H1 (cell line): ENCODE results near the gene RABGAP1. TPM values are rescaled to one million over a fixed set of nuclear protein-coding genes. Genes with fewer than 3 reads are reported as not detected.

Experiments
- CTCF ChIA-PET: fragments of 300-600 bp; sonication (Branson Sonifier 250); formaldehyde crosslinking; loops from one replicate; lab custom pipeline; 2021; ENCODE audit not compliant: partially characterized antibody; lab: Charles Lee
- POLR2A ChIA-PET: fragments of 300-600 bp; sonication (Branson Sonifier 250); formaldehyde crosslinking; loops from one replicate; lab custom pipeline; 2021; ENCODE audit warnings: inconsistent platforms; ENCODE audit not compliant: partially characterized antibody; lab: Charles Lee
- DNase-seq, 2 experiments: peaks; one replicate each; pipeline versions ENCODE4 v3.0.0 to v3.0.0-alpha.2; 2010 to 2022; ENCODE audit warnings: low spot score in 2 of 2, low read depth in 1 of 2, mixed read lengths in 1 of 2
- FAIRE-seq: peaks from 2 replicates; lab custom pipeline; 2011; peaks lifted over from hg19 to GRCh38; lab: Jason Lieb, UNC
- H2AFZ ChIP-seq: 2 replicates; pipeline ENCODE4 v1.8.1; 2012; ENCODE audit warnings: low read length, inconsistent platforms
- H2AK5ac ChIP-seq: 2 replicates; pipeline ENCODE4 v1.6.1; 2013; ENCODE audit warnings: low read depth, low read length
- H2BK120ac ChIP-seq: replicated peaks from 2 replicates; pipeline ENCODE3; 2013; ENCODE audit warnings: low read depth, low read length, inconsistent platforms
- H2BK12ac ChIP-seq: 2 replicates; pipeline ENCODE4 v1.6.1; 2013; ENCODE audit warnings: low read depth, low read length
- H2BK15ac ChIP-seq: 2 replicates; pipeline ENCODE4 v1.6.1; 2013; ENCODE audit warnings: low read length
- H2BK20ac ChIP-seq: 2 replicates; pipeline ENCODE4 v1.6.1; 2013; ENCODE audit warnings: low read length
- H2BK5ac ChIP-seq: 2 replicates; pipeline ENCODE4 v1.6.1; 2013; ENCODE audit warnings: low read depth, low read length
- H3K14ac ChIP-seq: 2 replicates; pipeline ENCODE4 v1.6.1; 2013; ENCODE audit warnings: inconsistent platforms; ENCODE audit not compliant: insufficient read length
- H3K18ac ChIP-seq: 2 replicates; pipeline ENCODE4 v1.6.1; 2013; ENCODE audit warnings: low read length; ENCODE audit errors: extremely low read depth
- H3K23ac ChIP-seq: 2 replicates; pipeline ENCODE4 v1.6.1; 2013; ENCODE audit warnings: inconsistent platforms; ENCODE audit not compliant: insufficient read length
- H3K23me2 ChIP-seq: 2 replicates; pipeline ENCODE4 v1.6.1; 2013; ENCODE audit warnings: low read depth, low read length
- H3K27ac ChIP-seq: 2 replicates; pipeline ENCODE4 v1.6.1; 2011; ENCODE audit warnings: low read depth, low read length, inconsistent platforms
- H3K27me3 ChIP-seq, 4 experiments: replicated peaks in 1 of 4; 1 replicate in 1 of 4; 2 replicates in 3 of 4; pipeline versions ENCODE4 v1.6.1 to v1.8.1; 2011 to 2013; ENCODE audit warnings: low read length in 3 of 4, mild to moderate bottlenecking in 3 of 4, inconsistent platforms in 2 of 4, mixed read lengths in 2 of 4, moderate library complexity in 1 of 4; ENCODE audit not compliant: control insufficient read depth in 3 of 4, insufficient read depth in 3 of 4; ENCODE audit errors: extremely low read depth in 1 of 4
- H3K36me3 ChIP-seq, 4 experiments: 2 replicates each; pipeline versions ENCODE4 v1.6.1 to v1.8.1; 2011 to 2013; ENCODE audit warnings: mild to moderate bottlenecking in 4 of 4, low read length in 3 of 4, moderate library complexity in 2 of 4, control low read depth in 1 of 4, inconsistent platforms in 1 of 4; ENCODE audit not compliant: insufficient read depth in 4 of 4, control insufficient read depth in 2 of 4
- H3K4ac ChIP-seq: replicated peaks from 2 replicates; pipeline ENCODE3; 2013; ENCODE audit warnings: low read length, low read depth, mixed read lengths, inconsistent platforms; ENCODE audit not compliant: insufficient read length
- H3K4me1 ChIP-seq, 4 experiments: replicated peaks in 1 of 4; 1 replicate in 1 of 4; 2 replicates in 3 of 4; pipeline versions ENCODE4 v1.6.1 to v1.8.1; 2011 to 2013; ENCODE audit warnings: low read length in 3 of 4, inconsistent platforms in 2 of 4, mixed read lengths in 1 of 4; ENCODE audit not compliant: insufficient read depth in 4 of 4, control insufficient read depth in 3 of 4
- H3K4me2 ChIP-seq, 2 experiments: 2 replicates each; pipeline versions ENCODE4 v1.6.1 to v1.8.1; 2011 to 2013; ENCODE audit warnings: low read depth in 2 of 2, low read length in 2 of 2, control low read depth in 1 of 2, inconsistent platforms in 1 of 2, mild to moderate bottlenecking in 1 of 2; ENCODE audit not compliant: insufficient read depth in 1 of 2
- H3K4me3 ChIP-seq, 4 experiments: fragments of 200-600, 300-600 bp in 1 of 4; sonication (generic), shearing (Covaris generic), sonication (Bioruptor Twin) in 1 of 4; 2 replicates each; pipeline versions ENCODE4 v1.5.1 to v1.8.1; 2011 to 2016; ENCODE audit warnings: low read length in 4 of 4, low read depth in 3 of 4, control low read depth in 2 of 4, inconsistent platforms in 2 of 4, mild to moderate bottlenecking in 2 of 4, mixed read lengths in 1 of 4, moderate library complexity in 1 of 4; ENCODE audit not compliant: insufficient read depth in 2 of 4; ENCODE audit errors: extremely low read depth in 1 of 4
- H3K56ac ChIP-seq: replicated peaks from 2 replicates; pipeline ENCODE3; 2013; ENCODE audit warnings: low read depth, mild to moderate bottlenecking, mixed read lengths, low read length, inconsistent platforms; ENCODE audit not compliant: insufficient read length
- H3K79me1 ChIP-seq: 2 replicates; pipeline ENCODE4 v1.6.1; 2013; ENCODE audit warnings: low read depth, low read length, control low read depth
- H3K79me2 ChIP-seq, 2 experiments: 2 replicates each; pipeline versions ENCODE4 v1.6.1 to v1.8.1; 2012 to 2013; ENCODE audit warnings: low read length in 2 of 2, mild to moderate bottlenecking in 2 of 2, inconsistent platforms in 1 of 2; ENCODE audit not compliant: insufficient read depth in 2 of 2, control insufficient read depth in 1 of 2
- H3K9ac ChIP-seq, 4 experiments: replicated peaks in 1 of 4; 1 replicate in 1 of 4; 2 replicates in 3 of 4; pipeline versions ENCODE4 v1.6.1 to v1.8.1; 2011 to 2013; ENCODE audit warnings: low read depth in 3 of 4, low read length in 3 of 4, control low read depth in 2 of 4, mild to moderate bottlenecking in 2 of 4, moderate library complexity in 2 of 4, inconsistent platforms in 1 of 4; ENCODE audit errors: extremely low read depth in 1 of 4
- H3K9me3 ChIP-seq, 2 experiments: 2 replicates each; pipeline versions ENCODE4 v1.6.1 to v1.8.1; 2012 to 2013; ENCODE audit warnings: mild to moderate bottlenecking in 2 of 2, moderate library complexity in 2 of 2, control low read depth in 1 of 2, inconsistent platforms in 1 of 2, low read depth in 1 of 2, low read length in 1 of 2, mixed read lengths in 1 of 2; ENCODE audit not compliant: insufficient read depth in 2 of 2
- H4K20me1 ChIP-seq, 2 experiments: replicated peaks in 1 of 2; 2 replicates each; pipeline versions ENCODE3 to v1.8.1; 2011 to 2013; ENCODE audit warnings: inconsistent platforms in 2 of 2, low read length in 2 of 2, mild to moderate bottlenecking in 1 of 2; ENCODE audit not compliant: insufficient read depth in 2 of 2, control insufficient read depth in 1 of 2
- H4K5ac ChIP-seq: 2 replicates; pipeline ENCODE4 v1.6.1; 2013; ENCODE audit warnings: low read length, low read depth, mixed read lengths, inconsistent platforms; ENCODE audit not compliant: insufficient read length
- H4K8ac ChIP-seq: 2 replicates; pipeline ENCODE4 v1.8.0; 2013; ENCODE audit warnings: mild to moderate bottlenecking, moderate library complexity, low read length, inconsistent platforms; ENCODE audit not compliant: insufficient read depth; ENCODE audit errors: extremely low read depth
- H4K91ac ChIP-seq: replicated peaks from 2 replicates; pipeline ENCODE3; 2013; ENCODE audit warnings: low read length, mixed read lengths, inconsistent platforms; ENCODE audit not compliant: insufficient read length
- KDM5A ChIP-seq: fragments of 200-600 bp; IDR thresholded peaks from 2 replicates; pipeline ENCODE4 v1.7.1; 2012; ENCODE audit warnings: mild to moderate bottlenecking, low read length, inconsistent platforms, mixed read lengths
- RBBP5 ChIP-seq: IDR thresholded peaks from 2 replicates; pipeline ENCODE4 v1.7.1; 2012; ENCODE audit warnings: low read depth, mild to moderate bottlenecking, inconsistent platforms, low read length, moderate library complexity, borderline replicate concordance
- SP2 ChIP-seq: IDR thresholded peaks from 2 replicates; pipeline ENCODE4 v1.6.1; 2012; ENCODE audit warnings: mild to moderate bottlenecking, low read length, inconsistent platforms
- TCF12 ChIP-seq: IDR thresholded peaks from 2 replicates; pipeline ENCODE4 v1.6.1; 2011; ENCODE audit warnings: low read depth, mild to moderate bottlenecking, low read length
- WGBS, 2 experiments: shearing (Covaris generic) in 1 of 2; methylation state at CpG; one replicate each; pipeline versions ENCODE4 v1.1.6 to v1.1.7; 2013 to 2015; ENCODE audit warnings: low lambda C conversion rate in 2 of 2, mixed read lengths in 2 of 2, inconsistent platforms in 1 of 2, low coverage in 1 of 2, missing lambda C conversion rate in 1 of 2; ENCODE audit not compliant: insufficient replicate concordance in 2 of 2, insufficient coverage in 1 of 2, insufficient read length in 1 of 2; ENCODE audit errors: extremely low coverage in 1 of 2, missing lambda C conversion rate in 1 of 2; 5-methylcytosine and 5-hydroxymethylcytosine counted together
- polyA plus RNA-seq, 7 experiments: library from polyadenylated mRNA; depleted of rRNA in 3 of 7; stranded (reverse) in 5 of 7; unstranded in 2 of 7; fragments of >200 nt in 5 of 7; fragments of 200-250 nt in 2 of 7; gene quantifications; 1 replicate in 5 of 7; 2 replicates in 1 of 7; 4 replicates in 1 of 7; pipeline versions ENCODE4 v1.2.1 to v1.2.3, GENCODE V29; 2011 to 2013; ENCODE audit warnings: missing spikeins in 2 of 7, mixed read lengths in 2 of 7
- total RNA-seq: library from RNA; stranded (reverse); fragmentation: NEBNext Ultra II Directional; extraction: Animal tissue kit (Norgen Biotek cat#: 25700); gene quantifications from 2 replicates; pipeline ENCODE4 v1.2.1, GENCODE V29; 2021

Gene RABGAP1
- total and polyA plus RNA-seq, 2 of the 8 experiments (the other 6 are each of a cell fraction or from before 2014, with no cell fraction given) = 15.7 to 38.3 TPM

- Histone ChIP-seq H4K8ac (no peak overlapping the region), H3K56ac (no peak overlapping the region), H2BK12ac (no peak overlapping the region), H2BK15ac (no peak overlapping the region), H4K91ac (no peak overlapping the region), H3K27me3 (no peaks in the 10 kb centered on the region), H2BK120ac (no peak overlapping the region), H3K14ac (no peak overlapping the region), H3K79me1 (no peaks in the 10 kb centered on the region), H4K5ac (no peak overlapping the region), H3K79me2 (no peaks in the 10 kb centered on the region), H2BK20ac (no peak overlapping the region), H2AK5ac (no peak overlapping the region), H3K4ac (no peak overlapping the region), H3K18ac (no peak overlapping the region), H4K20me1 (peaks cover 2% of the 10 kb centered on the region in 2 experiments), H3K4me1 (peaks cover 0 to 6% (median 0%) of the 10 kb centered on the region in 4 experiments; a peak in 1 of 7 replicates), H3K9me3 (no peaks in the 10 kb centered on the region), H3K27ac (no peak overlapping the region), H3K4me2 (no peak overlapping the region), H2BK5ac (no peak overlapping the region), H3K4me3 (no peak overlapping the region), H3K36me3 (peaks cover 0 to 25% (median 15%) of the 10 kb centered on the region in 4 experiments; a peak in 5 of 8 replicates), H3K23me2 (no peaks in the 10 kb centered on the region), H3K23ac (no peak overlapping the region), H2AFZ (no peak overlapping the region), H3K9ac (no peak overlapping the region)
- POLR2A ChIA-PET = interaction anchor here (2.1 kb wide), 1 partner anchor 10 kb away, joined by 5 read pairs; no protein-coding TSS in a partner anchor
- TF ChIP-seq SP2 (no peak), KDM5A (no peak), RBBP5 (no peak), TCF12 (no peak)
- FAIRE-seq = no peak
- DNase-seq = no peak
- 95% methylated on average over 3 of the region's 3 CpGs; no CpG with 5 or more reads in 1 of the 2 experiments for WGBS, 2 experiments
- CTCF ChIA-PET = interaction anchor here (1.6 kb wide), 1 partner anchor 222 kb away, joined by 3 read pairs; no protein-coding TSS in a partner anchor
These were observed 186.8 kb downstream of the RABGAP1 start for GRCh38 chr9:123127512-123128075.
